K562 (cell line): ENCODE results near the gene FIGLA. TPM values are rescaled to one million over a fixed set of nuclear protein-coding genes. Genes with fewer than 3 reads are reported as not detected.

Experiments
- ATAC-seq: fragments of 200-7000 bp; cut with Tn5 transposase; 3 replicates; pipeline ENCODE4 v1.9.1; 2020; ENCODE audit warnings: moderate library complexity
- BruUV-seq: library from RNA; stranded (reverse); fragments of 400-500 nt; replicated peaks from 2 replicates; lab custom pipeline; 2021; lab: Mats Ljungman, UMichigan
- CTCF ChIA-PET: fragments of 300-600 bp; formaldehyde crosslinking; extraction: SDS; loops from one replicate; lab custom pipeline; 2021; ENCODE audit warnings: low intra/inter-chr PET ratio; lab: Yijun Ruan, JAX
- POLR2A ChIA-PET: fragments of 300-600, 350-650 bp; sonication (Branson Sonifier 250); formaldehyde crosslinking; extraction: SDS; loops from one replicate; lab custom pipeline; 2021; ENCODE audit warnings: antibody characterized with exemption, inconsistent platforms; lab: Yijun Ruan, JAX
- DNase-seq, 4 experiments: peaks; one replicate each; pipeline versions ENCODE4 v3.0.0 to v3.0.0-alpha.2; 2011 to 2018; ENCODE audit warnings: low spot score in 3 of 4, mixed read lengths in 3 of 4; ENCODE audit errors: extremely low read depth in 1 of 4
- FAIRE-seq: peaks from 2 replicates; lab custom pipeline; 2011; peaks lifted over from hg19 to GRCh38; lab: Jason Lieb, UNC
- H2AFZ ChIP-seq: 2 replicates; pipeline ENCODE4 v1.6.0; 2011; ENCODE audit warnings: low read depth, low read length, control low read depth, inconsistent platforms
- H3K27ac ChIP-seq: fragments of 200-600 bp; 3 replicates; pipeline ENCODE4 v1.8.0; 2011; ENCODE audit warnings: low read depth, mild to moderate bottlenecking, control low read depth, inconsistent platforms, low read length, moderate library complexity, mixed read lengths; ENCODE audit errors: extremely low read depth
- H3K27me3 ChIP-seq, 2 experiments: fragments of 300-600 bp in 1 of 2; 2 replicates in 1 of 2; 3 replicates in 1 of 2; pipeline versions ENCODE4 v1.6.0 to v1.8.0; 2011; ENCODE audit warnings: inconsistent platforms in 2 of 2, low read length in 2 of 2, mild to moderate bottlenecking in 1 of 2, mixed read lengths in 1 of 2, moderate library complexity in 1 of 2; ENCODE audit not compliant: control insufficient read depth in 2 of 2, insufficient read depth in 2 of 2
- H3K36me3 ChIP-seq: fragments of 300-600 bp; 3 replicates; pipeline ENCODE4 v1.8.0; 2011; ENCODE audit warnings: mild to moderate bottlenecking, low read length, inconsistent platforms; ENCODE audit not compliant: control insufficient read depth, insufficient read depth
- H3K4me1 ChIP-seq, 2 experiments: fragments of 200-600 bp in 1 of 2; replicated peaks in 1 of 2; 2 replicates in 1 of 2; 3 replicates in 1 of 2; pipeline versions ENCODE4 v1.5.1 to v1.8.0; 2011; ENCODE audit warnings: inconsistent platforms in 2 of 2, low read length in 2 of 2, mild to moderate bottlenecking in 1 of 2, mixed read lengths in 1 of 2, moderate library complexity in 1 of 2; ENCODE audit not compliant: control insufficient read depth in 2 of 2, insufficient read depth in 2 of 2
- H3K4me2 ChIP-seq: 2 replicates; pipeline ENCODE4 v1.6.1; 2011; ENCODE audit warnings: low read length, control low read depth, inconsistent platforms, mixed read lengths; ENCODE audit not compliant: insufficient read depth
- H3K4me3 ChIP-seq: fragments of 200-600 bp; sonication (generic), shearing (Covaris generic); 2 replicates; pipeline ENCODE4 v1.5.1; 2016; ENCODE audit warnings: control low read depth, inconsistent platforms
- H3K79me2 ChIP-seq: fragments of 200-600 bp; 3 replicates; pipeline ENCODE4 v1.8.0; 2011; ENCODE audit warnings: low read length, inconsistent platforms; ENCODE audit not compliant: control insufficient read depth, insufficient read depth
- H3K9ac ChIP-seq, 2 experiments: 2 replicates each; pipeline versions ENCODE4 v1.6.0 to v1.6.1; 2011; ENCODE audit warnings: low read depth in 2 of 2, low read length in 2 of 2, control low read depth in 1 of 2, inconsistent platforms in 1 of 2, mild to moderate bottlenecking in 1 of 2, mixed read lengths in 1 of 2; ENCODE audit not compliant: insufficient read depth in 1 of 2
- H3K9me1 ChIP-seq: one replicate; pipeline ENCODE4 v1.6.0; 2011; ENCODE audit warnings: inconsistent platforms, mild to moderate bottlenecking, low read length, moderate library complexity; ENCODE audit not compliant: control insufficient read depth, insufficient read depth
- H3K9me3 ChIP-seq: replicated peaks from 2 replicates; pipeline ENCODE4 v1.5.1; 2011; ENCODE audit warnings: low read depth, low read length, inconsistent platforms; ENCODE audit not compliant: control insufficient read depth, insufficient read depth
- H4K20me1 ChIP-seq: replicated peaks from 2 replicates; pipeline ENCODE4 v1.6.1; 2011; ENCODE audit warnings: low read length, inconsistent platforms, mixed read lengths; ENCODE audit not compliant: control insufficient read depth, insufficient read depth
- CAMTA2 ChIP-seq: fragments of 250-450 bp; sonication (Bioruptor Pico); conservative IDR thresholded peaks from 2 replicates; pipeline ENCODE4 v1.5.1; 2022
- CHD4 ChIP-seq: fragments of 200-600 bp; sonication (generic); IDR thresholded peaks from 3 replicates; pipeline ENCODE4 v1.6.1; 2012; ENCODE audit warnings: low read depth, mild to moderate bottlenecking, mixed read lengths, low read length, inconsistent platforms; ENCODE audit not compliant: insufficient read depth, insufficient replicate concordance, poor library complexity, severe bottlenecking
- DACH1 ChIP-seq: fragments of 450-650 bp; IDR thresholded peaks from 2 replicates; pipeline ENCODE4 v1.6.1; 2018; ENCODE audit not compliant: partially characterized antibody
- HDAC1 ChIP-seq, 2 experiments: fragments of 450-650 bp; IDR thresholded peaks; 2 replicates each; pipeline ENCODE4 v1.6.1; 2016 to 2017; ENCODE audit warnings: inconsistent platforms in 1 of 2, mild to moderate bottlenecking in 1 of 2, moderate library complexity in 1 of 2
- SRSF1 ChIP-seq: fragments of 200-400 bp; formaldehyde crosslinking; IDR thresholded peaks from 2 replicates; pipeline ENCODE4 v1.6.1; 2017; ENCODE audit warnings: mild to moderate bottlenecking, low read depth, low read length, moderate library complexity
- TBP ChIP-seq: optimal IDR thresholded peaks from 2 replicates; pipeline ENCODE3; 2011; ENCODE audit warnings: low read depth, low read length, improper control_type of control experiment
- ZNF165 ChIP-seq: fragments of 250-450 bp; sonication (Bioruptor Pico); IDR thresholded peaks from 2 replicates; pipeline ENCODE4 v1.4.0; 2020; ENCODE audit warnings: borderline replicate concordance
- ZNF239 ChIP-seq: fragments of 250-450 bp; sonication (Bioruptor Pico); IDR thresholded peaks from 2 replicates; pipeline ENCODE4 v1.4.0; 2020; ENCODE audit warnings: mild to moderate bottlenecking
- ZNF79 ChIP-seq: fragments of 250-450 bp; sonication (Bioruptor Pico); IDR thresholded peaks from 2 replicates; pipeline ENCODE4 v1.4.0; 2020; ENCODE audit warnings: low read depth, mild to moderate bottlenecking, moderate library complexity
- WGBS: fragments of 100-300 bp; shearing (Covaris generic); methylation state at CpG from one replicate; pipeline ENCODE4 v1.1.6; 2016; ENCODE audit warnings: low coverage, mixed read lengths; ENCODE audit not compliant: insufficient coverage; ENCODE audit errors: missing lambda C conversion rate; 5-methylcytosine and 5-hydroxymethylcytosine counted together
- in situ Hi-C: fragments of 300-500 bp; cut with MboI; formaldehyde crosslinking; loops from 4 replicates; pipeline ENCODE4 v1.15.0; 2018; ENCODE audit warnings: inconsistent platforms, mixed read lengths
- intact Hi-C: fragments of 100-400 bp; cut with micrococcal nuclease; formaldehyde crosslinking; loops from 2 replicates; pipeline ENCODE4 v1.14.2; 2022
- polyA plus RNA-seq, 8 experiments: library from polyadenylated mRNA; depleted of rRNA in 4 of 8; stranded (reverse) in 5 of 8; unstranded in 3 of 8; fragments of >200 nt; fragmentation: Nextera tagmentation in 2 of 8; fragmentation: Illumina TruSeq in 1 of 8; extraction: Ambion mirVana in 2 of 8; extraction: Trizol in 1 of 8; gene quantifications; 2 replicates each; pipeline versions ENCODE4 v1.2.1 to v1.2.3, GENCODE V29; 2011 to 2014; ENCODE audit warnings: inconsistent platforms in 1 of 8, missing spikeins in 1 of 8
- total RNA-seq, 7 experiments: library from RNA; depleted of rRNA in 6 of 7; stranded (reverse); fragments of >200 nt in 6 of 7; fragmentation: Illumina TruSeq in 2 of 7; extraction: Trizol in 2 of 7; gene quantifications; 2 replicates each; pipeline versions ENCODE4 v1.2.1 to v1.2.3, GENCODE V29; 2011 to 2021; ENCODE audit warnings: low replicate concordance in 1 of 7
- TF ChIP-seq, protein P1 (sequence below): fragments of 450-650 bp; IDR thresholded peaks from 2 replicates; pipeline ENCODE4 v1.6.1; 2017; ENCODE audit warnings: antibody characterized with exemption, mild to moderate bottlenecking
- TF ChIP-seq, protein P2 (sequence below): fragments of 450-650 bp; IDR thresholded peaks from one replicate; pipeline ENCODE4 v1.6.1; 2018; ENCODE audit warnings: mild to moderate bottlenecking, moderate library complexity; ENCODE audit not compliant: partially characterized antibody

Gene FIGLA
- total and polyA plus RNA-seq, 9 of the 15 experiments (the other 6 are each of a cell fraction or from before 2014, with no cell fraction given) = not detected

DNA sequence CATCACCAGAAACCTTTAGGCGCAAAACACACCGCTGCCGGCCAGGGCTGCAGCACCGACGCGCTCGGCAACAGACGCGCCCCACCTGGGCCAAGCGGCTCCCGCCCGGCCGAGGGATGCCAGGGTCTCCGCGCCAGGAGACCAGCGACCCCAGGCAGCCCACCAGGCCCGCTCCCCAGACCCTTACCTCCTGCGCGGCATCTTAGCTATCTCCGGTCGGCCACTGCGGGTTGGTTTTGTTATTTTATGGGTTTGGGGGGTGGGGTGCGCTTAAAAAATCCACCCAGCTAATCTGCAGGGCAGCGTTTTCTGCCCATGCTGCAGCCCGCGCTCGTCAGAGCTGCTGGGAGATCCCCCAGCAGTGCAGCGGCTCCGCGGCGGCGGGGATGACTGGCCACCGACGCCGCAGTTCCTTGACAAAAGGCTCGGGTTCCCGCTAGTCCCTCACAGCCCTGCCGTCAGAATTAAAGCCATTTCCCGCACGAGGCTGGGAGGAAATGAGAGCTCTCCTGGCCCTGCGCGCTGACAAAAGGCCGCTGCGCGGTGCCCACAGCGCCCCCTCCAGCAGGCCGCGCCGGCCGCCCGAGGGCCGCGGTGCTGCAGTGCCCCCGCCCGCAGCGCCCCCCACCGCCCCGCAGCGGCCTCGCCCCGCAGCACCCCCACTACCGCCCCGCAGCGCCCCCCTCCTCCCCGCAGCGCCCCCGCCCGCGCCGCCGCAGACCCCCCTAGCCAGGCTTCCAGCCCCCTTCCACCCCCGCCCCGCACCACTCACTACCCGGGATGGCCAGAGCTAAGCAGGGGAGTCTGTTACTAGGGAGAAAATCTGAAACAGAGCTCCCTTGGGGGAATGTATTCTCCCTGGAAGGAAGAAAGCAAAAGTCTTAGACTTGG is 22.5 kb downstream of the FIGLA start, which contains the start of gene ADD2:
Gene ADD2, minus strand, starts transcription at position 502 of the 891 bp plus-strand sequence. CDS start 61,792 bp downstream, outside the sequence.
- FAIRE-seq (no peak), ATAC-seq (peak; percentile 95), DNase-seq (peak; percentile 78 to 87 (median 85))
- intact Hi-C loops (loop anchor here (1.0 to 5.0 kb wide), 3 partner anchors 61 to 466 kb away; partner anchors contain the start of gene FAM136A), in situ Hi-C loops (no loop called here)
- peak within 1 kb of the TSS; percentile 74 to 95 for H3K9ac ChIP-seq
- peaks cover 14% of the 10 kb centered on the region for H3K79me2 ChIP-seq
- peaks cover 2 to 12% of the 10 kb centered on the region in 2 experiments; a peak in 4 of 5 replicates for H3K4me1 ChIP-seq
- no TSS peak for BruUV-seq
- peak within 1 kb of the TSS; percentile 83 for H3K4me2 ChIP-seq
- no peaks in the 10 kb centered on the region for H3K9me1 ChIP-seq
- peak within 1 kb of the TSS; percentile 98 for H2AFZ ChIP-seq
- H3K36me3 ChIP-seq = no peaks in the 10 kb centered on the region
- ChIA-PET CTCF (interaction anchor here (0.6 to 2.4 kb wide), 8 partner anchors 25 to 407 kb away, joined by 3 to 32 read pairs (median 4); no protein-coding TSS in a partner anchor), POLR2A (interaction anchor here (0.6 to 2.3 kb wide), 16 partner anchors 9 to 1407 kb away, joined by 3 to 7 read pairs (median 4); partner anchors contain the start of gene SNRPG)
- H3K9me3 ChIP-seq = no peaks in the 10 kb centered on the region
- peak within 1 kb of the TSS; percentile 73 for H3K4me3 ChIP-seq
- H3K27ac ChIP-seq = peak within 1 kb of the TSS; percentile 65
- WGBS = under 1% methylated on average over 38 of the region's 74 CpGs
- no peaks in the 10 kb centered on the region; a peak in 1 of 5 replicates for H3K27me3 ChIP-seq
- no peaks in the 10 kb centered on the region for H4K20me1 ChIP-seq
- TF ChIP-seq SRSF1 (no peak), HDAC1 (IDR thresholded peaks at IDR 0.05) (peak in 1 of 2 experiments; percentile 34; a peak in 1 of 4 replicates), ZNF79 (CRISPR knock-in tag) (no peak), DACH1 (no peak), CHD4 (no peak), TBP (peak; percentile 88), ZNF239 (CRISPR knock-in tag) (no peak), ZNF165 (CRISPR knock-in tag) (no peak), CAMTA2 (no peak)
- TF ChIP-seq, protein P1, sequence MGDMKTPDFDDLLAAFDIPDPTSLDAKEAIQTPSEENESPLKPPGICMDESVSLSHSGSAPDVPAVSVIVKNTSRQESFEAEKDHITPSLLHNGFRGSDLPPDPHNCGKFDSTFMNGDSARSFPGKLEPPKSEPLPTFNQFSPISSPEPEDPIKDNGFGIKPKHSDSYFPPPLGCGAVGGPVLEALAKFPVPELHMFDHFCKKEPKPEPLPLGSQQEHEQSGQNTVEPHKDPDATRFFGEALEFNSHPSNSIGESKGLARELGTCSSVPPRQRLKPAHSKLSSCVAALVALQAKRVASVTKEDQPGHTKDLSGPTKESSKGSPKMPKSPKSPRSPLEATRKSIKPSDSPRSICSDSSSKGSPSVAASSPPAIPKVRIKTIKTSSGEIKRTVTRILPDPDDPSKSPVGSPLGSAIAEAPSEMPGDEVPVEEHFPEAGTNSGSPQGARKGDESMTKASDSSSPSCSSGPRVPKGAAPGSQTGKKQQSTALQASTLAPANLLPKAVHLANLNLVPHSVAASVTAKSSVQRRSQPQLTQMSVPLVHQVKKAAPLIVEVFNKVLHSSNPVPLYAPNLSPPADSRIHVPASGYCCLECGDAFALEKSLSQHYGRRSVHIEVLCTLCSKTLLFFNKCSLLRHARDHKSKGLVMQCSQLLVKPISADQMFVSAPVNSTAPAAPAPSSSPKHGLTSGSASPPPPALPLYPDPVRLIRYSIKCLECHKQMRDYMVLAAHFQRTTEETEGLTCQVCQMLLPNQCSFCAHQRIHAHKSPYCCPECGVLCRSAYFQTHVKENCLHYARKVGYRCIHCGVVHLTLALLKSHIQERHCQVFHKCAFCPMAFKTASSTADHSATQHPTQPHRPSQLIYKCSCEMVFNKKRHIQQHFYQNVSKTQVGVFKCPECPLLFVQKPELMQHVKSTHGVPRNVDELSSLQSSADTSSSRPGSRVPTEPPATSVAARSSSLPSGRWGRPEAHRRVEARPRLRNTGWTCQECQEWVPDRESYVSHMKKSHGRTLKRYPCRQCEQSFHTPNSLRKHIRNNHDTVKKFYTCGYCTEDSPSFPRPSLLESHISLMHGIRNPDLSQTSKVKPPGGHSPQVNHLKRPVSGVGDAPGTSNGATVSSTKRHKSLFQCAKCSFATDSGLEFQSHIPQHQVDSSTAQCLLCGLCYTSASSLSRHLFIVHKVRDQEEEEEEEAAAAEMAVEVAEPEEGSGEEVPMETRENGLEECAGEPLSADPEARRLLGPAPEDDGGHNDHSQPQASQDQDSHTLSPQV = peak; percentile 76
- TF ChIP-seq, protein P2, sequence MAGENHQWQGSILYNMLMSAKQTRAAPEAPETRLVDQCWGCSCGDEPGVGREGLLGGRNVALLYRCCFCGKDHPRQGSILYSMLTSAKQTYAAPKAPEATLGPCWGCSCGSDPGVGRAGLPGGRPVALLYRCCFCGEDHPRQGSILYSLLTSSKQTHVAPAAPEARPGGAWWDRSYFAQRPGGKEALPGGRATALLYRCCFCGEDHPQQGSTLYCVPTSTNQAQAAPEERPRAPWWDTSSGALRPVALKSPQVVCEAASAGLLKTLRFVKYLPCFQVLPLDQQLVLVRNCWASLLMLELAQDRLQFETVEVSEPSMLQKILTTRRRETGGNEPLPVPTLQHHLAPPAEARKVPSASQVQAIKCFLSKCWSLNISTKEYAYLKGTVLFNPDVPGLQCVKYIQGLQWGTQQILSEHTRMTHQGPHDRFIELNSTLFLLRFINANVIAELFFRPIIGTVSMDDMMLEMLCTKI = no peak
